ENCODE measurements around the gene STOM. TPM values are rescaled to one million over a fixed set of nuclear protein-coding genes. Genes with fewer than 3 reads are reported as not detected.

Gene STOM
- total and polyA plus RNA-seq, 11 donors: 125 to 239 (median 148) TPM

DNA sequence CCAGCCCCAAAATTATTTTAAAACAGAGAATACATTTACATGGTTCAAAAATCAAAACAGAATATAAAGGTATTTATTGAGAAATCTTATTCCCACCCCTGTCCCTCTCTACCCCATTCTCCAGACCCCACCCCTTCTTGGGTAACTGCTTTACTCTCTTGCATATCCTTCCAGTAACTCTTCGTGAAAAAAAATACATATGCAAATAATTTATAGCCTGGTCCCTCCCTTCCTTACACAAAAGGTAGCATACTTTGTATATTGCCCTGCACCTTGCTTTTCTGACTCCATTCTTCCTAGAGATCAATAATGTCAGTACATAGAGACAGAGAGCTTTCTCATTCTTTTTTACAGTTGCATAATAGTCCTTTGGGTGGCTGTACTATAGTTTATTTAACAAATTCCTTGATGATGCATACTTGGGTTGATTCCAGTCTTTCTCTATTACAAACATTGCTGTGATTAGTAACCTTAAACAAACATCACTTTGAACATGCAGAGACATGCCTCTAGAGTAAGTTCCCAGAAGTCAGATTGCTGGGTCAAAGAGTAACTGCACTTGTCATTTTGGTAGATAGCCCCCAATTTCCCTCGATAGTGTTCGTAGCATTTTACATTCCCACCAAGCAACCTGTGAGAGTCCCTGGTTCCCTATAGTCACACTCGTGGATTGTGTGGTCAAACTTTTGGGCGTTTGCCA lies 47.9 kb downstream of the STOM start:
- DNase-seq (no peak), ATAC-seq (no peak)
- intact Hi-C loops (cut with DNase I): no loop called here

DNA sequence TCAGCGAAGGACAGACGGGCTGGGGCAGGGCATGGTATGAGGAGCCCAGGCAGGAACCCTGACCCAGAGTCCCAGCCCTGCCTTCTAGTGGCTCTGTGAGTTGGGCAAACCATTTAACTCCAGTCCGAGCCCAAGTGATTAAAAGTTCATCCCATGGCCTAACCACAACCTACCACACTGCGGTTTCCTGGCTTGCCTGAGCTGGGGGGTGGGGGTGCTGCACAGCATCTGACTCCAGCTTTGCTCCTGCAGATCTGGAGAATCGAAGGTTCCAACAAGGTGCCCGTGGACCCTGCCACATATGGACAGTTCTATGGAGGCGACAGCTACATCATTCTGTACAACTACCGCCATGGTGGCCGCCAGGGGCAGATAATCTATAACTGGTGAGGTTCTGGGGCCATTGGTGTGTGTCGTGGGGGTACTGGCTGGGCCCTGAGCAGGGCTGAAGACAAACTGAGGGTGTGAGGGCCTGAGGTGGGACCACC lies 49.0 kb downstream of the STOM start:
- Histone ChIP-seq H3K9me3 (no peaks in the 10 kb centered on the region), H3K27ac (peak overlapping the region in 11 of 12 donors; percentile 26 to 98 (median 85)), H3K4me3 (no peak overlapping the region), H3K27me3 (no peaks in the 10 kb centered on the region), H3K36me3 (peaks cover 3 to 100% (median 95%) of the 10 kb centered on the region in 9 donors), H3K4me1 (peaks cover 10 to 88% (median 67%) of the 10 kb centered on the region in 12 donors)
- intact Hi-C loops (cut with DNase I): loop anchor here in 6 of 10 donors (2.0 kb wide), 6 partner anchors 50 to 80 kb away; partner anchors contain the start of gene STOM (in 1 of the 6)
- 82 to 94% (median 91%) methylated on average over 6 to 10 of the region's 10 CpGs for WGBS, 4 donors
- DNase-seq (peak in 1 of 5 donors; percentile 26), ATAC-seq (no peak)
- TF ChIP-seq, protein P1, sequence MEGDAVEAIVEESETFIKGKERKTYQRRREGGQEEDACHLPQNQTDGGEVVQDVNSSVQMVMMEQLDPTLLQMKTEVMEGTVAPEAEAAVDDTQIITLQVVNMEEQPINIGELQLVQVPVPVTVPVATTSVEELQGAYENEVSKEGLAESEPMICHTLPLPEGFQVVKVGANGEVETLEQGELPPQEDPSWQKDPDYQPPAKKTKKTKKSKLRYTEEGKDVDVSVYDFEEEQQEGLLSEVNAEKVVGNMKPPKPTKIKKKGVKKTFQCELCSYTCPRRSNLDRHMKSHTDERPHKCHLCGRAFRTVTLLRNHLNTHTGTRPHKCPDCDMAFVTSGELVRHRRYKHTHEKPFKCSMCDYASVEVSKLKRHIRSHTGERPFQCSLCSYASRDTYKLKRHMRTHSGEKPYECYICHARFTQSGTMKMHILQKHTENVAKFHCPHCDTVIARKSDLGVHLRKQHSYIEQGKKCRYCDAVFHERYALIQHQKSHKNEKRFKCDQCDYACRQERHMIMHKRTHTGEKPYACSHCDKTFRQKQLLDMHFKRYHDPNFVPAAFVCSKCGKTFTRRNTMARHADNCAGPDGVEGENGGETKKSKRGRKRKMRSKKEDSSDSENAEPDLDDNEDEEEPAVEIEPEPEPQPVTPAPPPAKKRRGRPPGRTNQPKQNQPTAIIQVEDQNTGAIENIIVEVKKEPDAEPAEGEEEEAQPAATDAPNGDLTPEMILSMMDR (IDR thresholded peaks at IDR 0.05): no peak
- TF ChIP-seq POLR2A (IDR thresholded peaks at IDR 0.05): no peak

More for the DNA sequence above, 47.9 kb downstream of the STOM start:
- H3K9me3 ChIP-seq: no peaks in the 10 kb centered on the region
- H3K36me3 ChIP-seq: peaks cover 3 to 99% (median 93%) of the 10 kb centered on the region in 9 donors
- TF ChIP-seq, protein P1 (IDR thresholded peaks at IDR 0.05): no peak
- no peak for TF ChIP-seq POLR2A (IDR thresholded peaks at IDR 0.05)
- no peaks in the 10 kb centered on the region for H3K27me3 ChIP-seq
- H3K4me3 ChIP-seq: no peak overlapping the region
- 72 to 82% (median 75%) methylated on average over 5 of the region's 5 CpGs for WGBS, 4 donors
- peak overlapping the region in 10 of 12 donors; percentile 0 to 98 (median 88) for H3K27ac ChIP-seq
- peaks cover 10 to 88% (median 72%) of the 10 kb centered on the region in 12 donors for H3K4me1 ChIP-seq

DNA sequence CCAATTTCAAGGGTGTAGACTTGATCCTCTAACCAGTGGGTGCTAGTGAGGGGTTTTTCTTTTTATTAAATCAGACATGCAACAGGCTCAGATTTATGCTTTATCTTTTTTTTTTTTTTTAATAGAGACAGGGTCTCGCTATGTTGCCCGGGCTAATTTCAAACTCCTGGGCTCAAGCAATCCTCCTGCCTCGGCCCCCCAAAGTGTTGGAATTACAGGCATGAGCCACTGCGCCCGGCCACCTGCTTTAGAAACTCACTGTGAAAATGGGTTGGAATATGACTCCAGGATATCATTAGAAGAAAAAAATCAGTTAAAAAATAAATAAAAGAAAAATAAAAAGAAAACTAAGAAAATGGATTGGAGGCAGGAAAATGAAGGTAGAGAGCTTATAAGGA lies 50.7 kb downstream of the STOM start:
- ATAC-seq: no peak
- 89 to 92% (median 90%) methylated on average over 5 of the region's 5 CpGs for WGBS, 4 donors
- peak overlapping the region in 11 of 12 donors; percentile 10 to 98 (median 74) for H3K27ac ChIP-seq
- H3K27me3 ChIP-seq: no peaks in the 10 kb centered on the region
- intact Hi-C loops (cut with DNase I): loop anchor here (2.0 to 10.0 kb wide), 11 partner anchors 37 to 107 kb away; partner anchors contain the start of gene GSN (in 3 of the 10)
- DNase-seq: no peak
- peaks cover 3 to 100% (median 95%) of the 10 kb centered on the region in 9 donors for H3K36me3 ChIP-seq
- H3K9me3 ChIP-seq: no peaks in the 10 kb centered on the region
- no peak overlapping the region for H3K4me3 ChIP-seq
- peaks cover 4 to 88% (median 59%) of the 10 kb centered on the region in 12 donors for H3K4me1 ChIP-seq
- TF ChIP-seq, protein P1 (IDR thresholded peaks at IDR 0.05): no peak
- no peak for TF ChIP-seq POLR2A (IDR thresholded peaks at IDR 0.05)
